HG02759 (cell line): ENCODE measurements around the gene MLYCD.

Experiments used
- ATAC-seq: cut with Tn5 transposase; IDR thresholded peaks from one replicate; pipeline ENCODE4 v1.9.1; 2021; ENCODE audit warnings: mild to moderate bottlenecking, moderate library complexity; ENCODE audit not compliant: unreplicated experiment

MLYCD gene

GRCh38 chr16:83898463-83899271 lies at the start of gene MLYCD:
MLYCD (plus strand) TSS chr16:83899115; CDS start chr16:83899145, 30 bp downstream.
- peak; percentile 94 for ATAC-seq

- no peak for ATAC-seq
These were observed 49.5 kb upstream of the MLYCD start for GRCh38 chr16:83849421-83849820.

- no peak for ATAC-seq
These were observed 48.0 kb upstream of the MLYCD start for GRCh38 chr16:83850947-83851346.

- ATAC-seq = no peak
These were observed 47.4 kb upstream of the MLYCD start for GRCh38 chr16:83851473-83851872.

GRCh38 chr16:83852774-83853173 lies 46.1 kb upstream of the MLYCD start:
- no peak for ATAC-seq

GRCh38 chr16:83853834-83854233 lies 45.1 kb upstream of the MLYCD start:
- no peak for ATAC-seq

GRCh38 chr16:83854420-83854819 lies 44.5 kb upstream of the MLYCD start:
- ATAC-seq = no peak

- ATAC-seq = no peak
These were observed 42.1 kb upstream of the MLYCD start for GRCh38 chr16:83856792-83857191.

GRCh38 chr16:83859265-83859664 lies 39.6 kb upstream of the MLYCD start:
- ATAC-seq = no peak

GRCh38 chr16:83862661-83863060 lies 36.3 kb upstream of the MLYCD start:
- ATAC-seq = no peak

- no peak for ATAC-seq
These were observed 35.2 kb upstream of the MLYCD start for GRCh38 chr16:83863682-83864081.

GRCh38 chr16:83870830-83871229 lies 28.1 kb upstream of the MLYCD start:
- ATAC-seq = no peak

GRCh38 chr16:83878838-83879237 lies 20.1 kb upstream of the MLYCD start:
- ATAC-seq = no peak

- ATAC-seq = no peak
These were observed 16.6 kb upstream of the MLYCD start for GRCh38 chr16:83882163-83882885.

- ATAC-seq = no peak
These were observed 12.5 kb upstream of the MLYCD start for GRCh38 chr16:83886199-83886971.

- no peak for ATAC-seq
These were observed 11.8 kb upstream of the MLYCD start for GRCh38 chr16:83887080-83887479.

- no peak for ATAC-seq
These were observed 11.4 kb upstream of the MLYCD start for GRCh38 chr16:83887564-83887963.

- no peak for ATAC-seq
These were observed 10.3 kb upstream of the MLYCD start for GRCh38 chr16:83888672-83889044.

GRCh38 chr16:83890359-83890758 lies 8.6 kb upstream of the MLYCD start:
- ATAC-seq = no peak

GRCh38 chr16:83891742-83892141 lies 7.2 kb upstream of the MLYCD start:
- ATAC-seq = no peak

GRCh38 chr16:83895243-83895642 lies 3.7 kb upstream of the MLYCD start:
- no peak for ATAC-seq

- ATAC-seq = no peak
These were observed 3.0 kb upstream of the MLYCD start for GRCh38 chr16:83895942-83896341.
